ENCODE data around the gene GALNT13.
A peak's percentile ranks its signal among the peaks of the same experiment; 100 is the strongest.
"Not testable (repeated sequence)": the region's sequence is repeated elsewhere in the genome, so short reads cannot be mapped to it uniquely, and the experiment has no call there.

GALNT13 gene

DNA sequence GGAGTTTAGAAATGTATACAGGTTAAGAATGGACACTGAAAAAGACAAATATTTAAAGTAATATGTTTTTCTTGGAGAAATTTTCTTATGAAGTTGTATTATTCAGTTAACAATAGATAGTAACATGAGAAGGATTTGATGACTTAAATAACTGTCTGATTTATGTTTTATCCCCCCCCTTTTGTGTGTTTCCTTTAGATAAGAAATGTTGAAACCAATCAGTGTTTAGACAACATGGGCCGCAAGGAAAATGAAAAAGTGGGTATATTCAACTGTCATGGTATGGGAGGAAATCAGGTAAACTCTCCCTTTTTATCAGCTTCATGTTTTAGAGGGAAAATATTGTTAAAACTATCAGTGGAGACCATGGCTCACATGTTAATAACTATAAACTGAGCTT, 537.1 kb downstream of the GALNT13 start:
- DNase-seq (ENCODE audit: low spot score), result no peak

- DNase-seq (ENCODE audit: low spot score), result no peak
These were observed 550.5 kb downstream of the GALNT13 start for GRCh38 chr2:154422251-154422650.

- peak; percentile 21 for DNase-seq (ENCODE audit: low spot score)
These were observed 554.3 kb downstream of the GALNT13 start for GRCh38 chr2:154425994-154426393.

- no peak for DNase-seq (ENCODE audit: low spot score)
These were observed 555.7 kb downstream of the GALNT13 start for GRCh38 chr2:154427453-154427852.

- no peak for DNase-seq (ENCODE audit: low spot score)
These were observed 556.3 kb downstream of the GALNT13 start for GRCh38 chr2:154428022-154428421.

DNA sequence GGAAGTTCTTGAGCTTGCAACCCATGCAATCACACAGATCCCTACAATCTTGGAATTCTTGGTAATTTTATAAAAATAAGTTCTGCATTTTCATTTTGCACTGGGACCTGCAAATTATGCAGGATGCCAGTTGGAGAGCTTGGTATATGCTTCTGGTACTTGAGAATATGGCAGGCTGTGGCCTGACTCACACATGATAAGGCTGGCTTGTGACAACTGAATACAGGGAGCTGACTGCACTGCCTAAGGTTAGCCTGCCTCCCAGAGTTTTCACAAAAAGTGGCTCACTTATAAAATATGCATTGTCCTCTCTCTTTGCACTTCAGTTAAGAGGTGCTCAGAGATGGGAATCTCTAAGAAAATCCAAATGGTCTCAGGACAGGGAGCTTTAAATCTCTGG, 561.3 kb downstream of the GALNT13 start:
- DNase-seq (ENCODE audit: low spot score), result no peak

DNA sequence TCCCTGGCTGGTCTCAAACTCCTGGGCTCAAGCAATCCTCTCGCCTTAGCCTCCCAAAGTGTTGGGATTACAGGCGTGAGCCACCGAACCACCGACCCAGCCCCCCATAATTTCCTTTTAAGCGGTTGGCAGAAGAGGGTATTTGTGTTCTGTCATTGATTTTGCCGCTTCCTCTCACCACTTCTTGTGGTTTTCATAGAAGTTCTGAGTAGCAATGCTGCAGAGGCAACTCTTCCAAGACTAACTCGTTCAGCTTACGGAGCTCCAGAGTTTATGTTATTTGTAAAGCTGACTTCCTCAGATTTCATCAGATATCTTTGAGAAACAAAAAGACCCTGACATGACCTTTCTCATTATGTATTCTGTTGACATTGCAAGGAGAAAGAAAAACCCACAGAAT, 565.4 kb downstream of the GALNT13 start:
- DNase-seq (ENCODE audit: low spot score), result no peak

- peak; percentile 22 for DNase-seq (ENCODE audit: low spot score)
These were observed 567.4 kb downstream of the GALNT13 start for GRCh38 chr2:154439156-154439555.

- DNase-seq (ENCODE audit: low spot score), result no peak
These were observed 572.2 kb downstream of the GALNT13 start for GRCh38 chr2:154443919-154444318.

GRCh38 chr2:154446324-154446723, 574.6 kb downstream of the GALNT13 start:
- no peak for DNase-seq (ENCODE audit: low spot score)

GRCh38 chr2:154447727-154448418, 576.2 kb downstream of the GALNT13 start:
- DNase-seq (ENCODE audit: low spot score), result no peak

GRCh38 chr2:154449951-154450658, 578.4 kb downstream of the GALNT13 start:
- DNase-seq (ENCODE audit: low spot score), result no peak

DNA sequence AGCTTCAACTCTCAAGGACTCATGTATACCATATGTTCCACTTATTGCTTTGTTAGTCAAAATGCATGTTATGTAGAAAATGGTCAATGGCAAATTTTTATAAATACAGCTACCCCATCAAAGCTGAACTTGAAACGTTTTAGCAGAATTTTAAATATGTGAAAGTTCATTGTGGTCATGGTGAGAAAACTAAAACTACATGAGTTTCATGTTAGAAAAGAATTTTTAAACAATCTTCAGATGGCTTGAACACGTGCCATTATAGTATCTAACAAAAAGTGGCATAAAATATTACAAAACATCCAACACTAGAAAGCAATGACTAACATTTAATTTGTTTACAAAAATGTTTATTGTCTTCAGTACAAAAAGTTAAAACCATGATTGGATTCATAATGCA, 580.7 kb downstream of the GALNT13 start:
- no peak for DNase-seq (ENCODE audit: low spot score)

- no peak for DNase-seq (ENCODE audit: low spot score)
These were observed 581.3 kb downstream of the GALNT13 start for GRCh38 chr2:154452906-154453493.

DNA sequence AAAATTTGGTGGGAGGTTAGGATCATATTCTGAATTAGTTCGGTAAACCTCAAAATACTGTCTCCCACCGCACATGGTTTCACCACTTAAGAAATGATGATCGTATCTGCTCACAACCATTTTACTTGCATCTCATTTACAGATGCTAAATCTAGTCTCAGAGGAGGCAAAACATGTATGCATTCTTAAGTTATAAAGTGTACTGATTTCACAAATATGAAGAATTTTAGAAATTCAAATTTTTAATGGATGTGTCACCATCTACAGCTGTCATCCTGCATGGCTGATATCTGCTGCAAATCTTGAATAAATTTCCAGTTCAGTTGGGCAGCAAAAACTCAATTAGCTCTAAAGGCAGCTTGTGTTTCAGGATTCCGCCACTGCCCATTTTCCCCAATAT, 583.4 kb downstream of the GALNT13 start:
- DNase-seq (ENCODE audit: low spot score), result no peak

- no peak for DNase-seq (ENCODE audit: low spot score)
These were observed 584.1 kb downstream of the GALNT13 start for GRCh38 chr2:154455866-154456265.

- no peak for DNase-seq (ENCODE audit: low spot score)
These were observed 585.6 kb downstream of the GALNT13 start for GRCh38 chr2:154457286-154457685.

DNA sequence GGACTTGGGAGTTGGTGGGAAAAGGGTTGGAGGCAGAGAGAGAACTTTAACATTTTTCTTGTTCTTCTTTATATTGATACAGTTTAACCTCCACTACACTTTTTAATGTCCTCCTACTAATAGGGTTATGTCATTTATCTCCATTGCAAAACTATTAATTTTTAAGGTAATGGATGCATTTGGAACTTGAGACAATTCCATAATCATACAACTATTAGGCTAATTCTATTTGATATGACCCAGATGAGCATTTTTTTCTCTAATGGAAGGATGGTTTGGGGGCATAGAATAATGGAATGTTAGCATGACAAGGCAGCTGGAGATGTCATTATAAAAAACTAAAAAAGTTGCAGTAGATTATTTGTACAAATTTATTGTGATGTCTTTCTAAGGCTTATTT, 587.6 kb downstream of the GALNT13 start:
- no peak for DNase-seq (ENCODE audit: low spot score)

DNA sequence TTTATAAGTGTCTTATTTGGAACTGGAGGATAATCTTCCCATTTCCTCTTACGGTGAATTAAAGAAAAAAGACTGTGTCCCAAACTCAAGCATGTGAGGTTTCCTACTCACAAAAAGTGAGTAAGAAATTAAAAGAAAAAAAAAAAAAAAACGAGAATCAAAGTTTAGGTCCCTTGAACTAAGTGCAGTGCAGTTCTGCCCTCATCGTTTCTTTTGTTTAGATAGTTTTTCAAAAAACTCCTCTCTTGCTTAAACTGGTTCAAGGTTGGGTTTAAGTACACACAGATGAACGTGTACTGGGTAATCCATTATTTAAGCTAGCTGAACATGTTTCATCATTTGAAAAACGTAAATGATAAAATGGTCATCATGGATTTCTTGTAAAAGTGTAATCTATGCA, 590.9 kb downstream of the GALNT13 start:
- DNase-seq (ENCODE audit: low spot score), result no peak

DNA sequence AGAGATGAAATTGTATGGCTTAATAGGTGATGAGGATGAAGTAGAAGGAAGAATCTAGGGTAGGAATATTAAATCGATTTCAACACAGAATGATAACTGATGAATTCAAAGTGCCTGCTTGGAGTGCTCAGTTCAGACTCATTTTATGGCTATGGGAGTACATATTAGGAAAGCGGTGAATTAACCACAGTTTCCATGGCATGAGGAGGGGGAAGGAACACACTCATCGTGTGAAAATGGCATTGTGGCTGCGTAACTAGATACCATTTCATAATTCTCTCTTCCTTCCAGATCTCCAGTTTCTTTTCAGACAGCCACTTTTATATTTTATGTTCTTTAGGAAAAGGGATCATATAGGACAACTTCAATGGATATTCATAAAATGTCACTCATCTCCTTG, 594.5 kb downstream of the GALNT13 start:
- DNase-seq (ENCODE audit: low spot score), result no peak

GRCh38 chr2:154470376-154470775, 598.7 kb downstream of the GALNT13 start:
- DNase-seq (ENCODE audit: low spot score), result no peak

DNA sequence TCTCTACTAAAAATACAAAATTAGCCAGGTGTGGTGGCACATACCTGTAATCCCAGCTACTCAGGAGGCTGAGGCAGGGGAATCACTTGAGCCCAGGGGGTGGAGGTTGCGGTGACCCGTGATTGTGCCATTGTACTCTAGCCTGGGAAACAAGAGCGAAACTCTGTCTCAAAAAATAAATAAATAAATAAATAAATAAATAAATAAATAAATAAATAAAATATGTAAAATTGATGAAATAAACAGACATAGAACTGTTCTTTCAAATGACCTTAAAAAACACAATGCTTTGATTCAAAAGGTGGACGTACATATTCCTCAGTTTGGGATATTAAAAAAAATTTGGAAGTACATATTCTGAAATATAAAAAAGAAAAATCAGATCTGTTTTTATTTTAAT, 599.8 kb downstream of the GALNT13 start:
- not testable (repeated sequence) for DNase-seq (ENCODE audit: low spot score)

- DNase-seq (ENCODE audit: low spot score), result no peak
These were observed 605.6 kb downstream of the GALNT13 start for GRCh38 chr2:154477319-154477718.
